NCI-H146 (cell line): ENCODE measurements around the gene P2RY4.
A peak's percentile ranks its signal among the peaks of the same experiment; 100 is the strongest.
"Not testable (repeated sequence)": the region's sequence is repeated elsewhere in the genome, so short reads cannot be mapped to it uniquely, and the experiment has no call there.

Experiments
- DNase-seq: peaks from one replicate; lab custom pipeline; 2025; lab: John Stamatoyannopoulos, UW

Gene P2RY4

GRCh38 chrX:70260104-70260503, at the start of gene P2RY4:
TSS of gene P2RY4 (minus strand) at chrX:70260204. CDS start at chrX:70259624, 580 bp downstream.
- DNase-seq: no peak

GRCh38 chrX:70301716-70302115, 41.7 kb upstream of the P2RY4 start:
- DNase-seq: no peak

- DNase-seq: no peak
Measured at GRCh38 chrX:70293621-70294020, 33.6 kb upstream of the P2RY4 start.

- no peak for DNase-seq
Measured at GRCh38 chrX:70292788-70293187, 32.8 kb upstream of the P2RY4 start.

GRCh38 chrX:70289793-70290770, 30.1 kb upstream of the P2RY4 start, which contains the start of the genes KIF4A and PDZD11:
TSS of gene KIF4A (plus strand) at chrX:70290104. CDS start at chrX:70290459, 355 bp downstream.
TSS of gene PDZD11 (minus strand) at chrX:70289927. CDS start at chrX:70289341, 586 bp downstream.
- peak; percentile 83 for DNase-seq

GRCh38 chrX:70289168-70289792, 29.3 kb upstream of the P2RY4 start:
- DNase-seq: no peak

- no peak for DNase-seq
Measured at GRCh38 chrX:70281951-70282350, 21.9 kb upstream of the P2RY4 start, which contains the start of gene RAB41. TSS of gene RAB41 (plus strand) at chrX:70282172. CDS start at chrX:70282218, 46 bp downstream.

GRCh38 chrX:70280573-70280972, 20.6 kb upstream of the P2RY4 start:
- DNase-seq: no peak

GRCh38 chrX:70279081-70279480, 19.1 kb upstream of the P2RY4 start:
- no peak for DNase-seq

- DNase-seq: not testable (repeated sequence)
Measured at GRCh38 chrX:70274029-70274428, 14.0 kb upstream of the P2RY4 start.

GRCh38 chrX:70268034-70268433, 8.0 kb upstream of the P2RY4 start, which contains the start of gene ARR3:
TSS of gene ARR3 (plus strand) at chrX:70268334. CDS start at chrX:70269386, 1,052 bp downstream.
- no peak for DNase-seq

GRCh38 chrX:70264784-70265183, 4.8 kb upstream of the P2RY4 start:
- no peak for DNase-seq

GRCh38 chrX:70262952-70263567, 3.1 kb upstream of the P2RY4 start:
- peak; percentile 73 for DNase-seq

GRCh38 chrX:70257423-70258288, 2.3 kb downstream of the P2RY4 start:
- DNase-seq: no peak

- DNase-seq: no peak
Measured at GRCh38 chrX:70255452-70255851, 4.6 kb downstream of the P2RY4 start.

GRCh38 chrX:70254909-70255308, 5.1 kb downstream of the P2RY4 start:
- DNase-seq: no peak

- no peak for DNase-seq
Measured at GRCh38 chrX:70254063-70254400, 6.0 kb downstream of the P2RY4 start.

- DNase-seq: no peak
Measured at GRCh38 chrX:70253377-70254062, 6.5 kb downstream of the P2RY4 start.

GRCh38 chrX:70252491-70252890, 7.5 kb downstream of the P2RY4 start:
- DNase-seq: no peak

GRCh38 chrX:70247252-70247651, 12.8 kb downstream of the P2RY4 start:
- no peak for DNase-seq

- no peak for DNase-seq
Measured at GRCh38 chrX:70244881-70245280, 15.1 kb downstream of the P2RY4 start.
